Measurements from ENCODE around the gene CD209. TPM values are rescaled to one million over a fixed set of nuclear protein-coding genes. Genes with fewer than 3 reads are reported as not detected.

The CD209 gene
- total RNA-seq, 5 donors from 2014 or later (not counting 1 experiment from before 2014, with no cell fraction given) = 0.07 TPM; not detected in 4

DNA sequence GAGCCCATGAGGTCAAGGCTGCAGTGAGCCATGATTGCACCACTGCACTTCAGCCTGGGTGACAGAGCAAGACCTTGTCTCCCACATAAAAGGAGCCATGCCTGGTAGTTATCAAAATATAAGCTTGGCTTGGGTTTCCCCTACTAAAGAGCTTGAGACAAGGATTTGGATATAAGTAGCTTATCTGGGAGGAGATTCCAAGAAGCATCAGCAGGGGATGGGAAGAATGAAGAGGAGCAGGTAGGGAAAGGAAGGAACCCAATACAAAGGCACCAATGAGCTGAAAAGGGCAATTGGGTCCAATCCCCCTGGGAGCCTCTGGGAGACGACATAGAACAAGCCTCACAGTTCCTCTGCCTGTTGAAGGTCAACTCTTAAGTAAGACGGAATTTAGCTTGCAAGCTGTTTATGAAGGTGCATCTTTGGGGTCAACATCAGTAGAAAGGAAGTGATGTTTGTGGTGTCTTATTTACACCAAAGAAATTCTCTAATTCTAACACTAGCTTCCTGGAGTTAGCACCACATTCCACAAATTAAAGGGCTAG lies 8.1 kb downstream of the CD209 start:
- H3K4me3 Mint-ChIP-seq = no peak overlapping the region
- POLR2A ChIA-PET = interaction anchor here (0.6 kb wide), 2 partner anchors 18 to 1713 kb away, joined by 3 to 6 read pairs; no protein-coding TSS in a partner anchor
- CTCF ChIA-PET = no interaction called here
- WGBS (ENCODE audit: insufficient coverage) = 0% methylated on average over 1 of the region's 2 CpGs
- Histone ChIP-seq H3K27me3 (replicated peaks in 1 of 2; ENCODE audit: control insufficient read depth in 2 of 2, extremely low read depth in 1 of 2, insufficient read depth in 2 of 2, low read length in 1 of 2) (peaks cover 0 to 17% of the 10 kb centered on the region in 2 experiments), H3K4me3 (ENCODE audit: control insufficient read depth in 1 of 2, extremely low read depth in 1 of 2, low read length in 1 of 2) (no peak overlapping the region), H3K27ac (ENCODE audit: low read length) (no peak overlapping the region), H3K4me1 (ENCODE audit: control insufficient read depth in 1 of 2, extremely low read depth in 1 of 2, insufficient read depth in 2 of 2, low read length in 2 of 2) (no peaks in the 10 kb centered on the region), H3K36me3 (ENCODE audit: control insufficient read depth in 2 of 2, extremely low read depth in 1 of 2, insufficient read depth in 1 of 2, low read length in 1 of 2) (no peaks in the 10 kb centered on the region), H3K9me3 (no peaks in the 10 kb centered on the region)
- H3K4me1 Mint-ChIP-seq = no peaks in the 10 kb centered on the region
- no peaks in the 10 kb centered on the region for H3K36me3 Mint-ChIP-seq
- no peaks in the 10 kb centered on the region for H3K9me3 Mint-ChIP-seq
- ATAC-seq (replicated peaks in 1 of 4) (no peak), DNase-seq (no peak)
- no peak overlapping the region for H3K27ac Mint-ChIP-seq
- peaks cover 9 to 15% of the 10 kb centered on the region in 2 donors for H3K27me3 Mint-ChIP-seq

DNA sequence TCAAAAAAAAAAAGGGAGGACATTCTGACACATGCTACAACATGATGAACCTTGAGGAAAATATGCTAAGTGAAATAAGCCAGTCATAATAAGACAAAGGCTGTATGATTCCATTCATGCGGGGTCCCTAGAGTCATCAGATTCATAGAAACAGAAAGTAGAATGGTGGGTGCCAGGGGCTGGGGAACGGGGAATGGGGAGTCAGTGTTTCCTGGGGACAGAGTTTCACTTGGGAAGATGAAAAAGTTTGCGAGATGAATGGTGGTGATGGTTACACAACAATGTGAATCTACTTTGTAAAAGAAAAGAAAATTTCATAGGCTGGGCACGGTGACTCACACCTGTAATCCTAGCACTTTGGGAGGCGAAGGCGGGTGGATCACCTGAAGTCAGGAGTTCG lies 9.3 kb downstream of the CD209 start:
- no peak overlapping the region for H3K27ac Mint-ChIP-seq
- POLR2A ChIA-PET = no interaction called here
- WGBS (ENCODE audit: insufficient coverage) = 50% methylated on average over 7 of the region's 7 CpGs
- Histone ChIP-seq H3K4me1 (ENCODE audit: control insufficient read depth in 1 of 2, extremely low read depth in 1 of 2, insufficient read depth in 2 of 2, low read length in 2 of 2) (no peaks in the 10 kb centered on the region), H3K27ac (ENCODE audit: low read length) (no peak overlapping the region), H3K36me3 (ENCODE audit: control insufficient read depth in 2 of 2, extremely low read depth in 1 of 2, insufficient read depth in 1 of 2, low read length in 1 of 2) (no peaks in the 10 kb centered on the region), H3K9me3 (no peaks in the 10 kb centered on the region), H3K27me3 (replicated peaks in 1 of 2; ENCODE audit: control insufficient read depth in 2 of 2, extremely low read depth in 1 of 2, insufficient read depth in 2 of 2, low read length in 1 of 2) (peaks cover under 1 to 15% of the 10 kb centered on the region in 2 experiments), H3K4me3 (ENCODE audit: control insufficient read depth in 1 of 2, extremely low read depth in 1 of 2, low read length in 1 of 2) (no peak overlapping the region)
- peaks cover 9 to 15% of the 10 kb centered on the region in 2 donors for H3K27me3 Mint-ChIP-seq
- no peaks in the 10 kb centered on the region for H3K36me3 Mint-ChIP-seq
- H3K4me1 Mint-ChIP-seq = no peaks in the 10 kb centered on the region
- ATAC-seq (replicated peaks in 1 of 4) (no peak), DNase-seq (no peak)
- CTCF ChIA-PET = interaction anchor here in 1 of 2 donors (0.6 kb wide), 1 partner anchor 683 kb away, joined by 3 read pairs; no protein-coding TSS in a partner anchor
- no peaks in the 10 kb centered on the region for H3K9me3 Mint-ChIP-seq
- no peak overlapping the region for H3K4me3 Mint-ChIP-seq

GRCh38 chr19:7737215-7737614 lies 10.1 kb downstream of the CD209 start:
- H3K27me3 ChIP-seq (replicated peaks in 1 of 2; ENCODE audit: control insufficient read depth in 2 of 2, extremely low read depth in 1 of 2, insufficient read depth in 2 of 2, low read length in 1 of 2) = peaks cover 2 to 18% of the 10 kb centered on the region in 2 experiments
- Mint-ChIP-seq H3K27ac (no peak overlapping the region), H3K36me3 (no peaks in the 10 kb centered on the region), H3K27me3 (peaks cover 9 to 15% of the 10 kb centered on the region in 2 donors), H3K4me3 (no peak overlapping the region), H3K4me1 (no peaks in the 10 kb centered on the region), H3K9me3 (no peaks in the 10 kb centered on the region)
- POLR2A ChIA-PET = no interaction called here
- no peak overlapping the region for H3K27ac ChIP-seq (ENCODE audit: low read length)
- H3K4me3 ChIP-seq (ENCODE audit: control insufficient read depth in 1 of 2, extremely low read depth in 1 of 2, low read length in 1 of 2) = no peak overlapping the region
- H3K9me3 ChIP-seq = no peaks in the 10 kb centered on the region
- no peaks in the 10 kb centered on the region for H3K4me1 ChIP-seq (ENCODE audit: control insufficient read depth in 1 of 2, extremely low read depth in 1 of 2, insufficient read depth in 2 of 2, low read length in 2 of 2)
- WGBS (ENCODE audit: insufficient coverage) = 86% methylated on average over 10 of the region's 11 CpGs
- CTCF ChIA-PET = no interaction called here
- no peaks in the 10 kb centered on the region for H3K36me3 ChIP-seq (ENCODE audit: control insufficient read depth in 2 of 2, extremely low read depth in 1 of 2, insufficient read depth in 1 of 2, low read length in 1 of 2)
- no peak for DNase-seq
- no peak for ATAC-seq (replicated peaks in 1 of 4)

GRCh38 chr19:7736148-7736547 lies 11.2 kb downstream of the CD209 start:
- DNase-seq = no peak
- H3K9me3 ChIP-seq = no peaks in the 10 kb centered on the region
- Mint-ChIP-seq H3K4me3 (no peak overlapping the region), H3K9me3 (no peaks in the 10 kb centered on the region), H3K27me3 (peaks cover 13 to 21% of the 10 kb centered on the region in 2 donors), H3K36me3 (no peaks in the 10 kb centered on the region), H3K27ac (no peak overlapping the region), H3K4me1 (peaks cover 0 to 3% (median 0%) of the 10 kb centered on the region in 3 donors)
- no peak for ATAC-seq (replicated peaks in 1 of 4)
- ChIA-PET CTCF (interaction anchor here in 1 of 2 donors (0.6 kb wide), 1 partner anchor 22 kb away, joined by 3 read pairs; no protein-coding TSS in a partner anchor), POLR2A (no interaction called here)
- H3K4me3 ChIP-seq (ENCODE audit: control insufficient read depth in 1 of 2, extremely low read depth in 1 of 2, low read length in 1 of 2) = no peak overlapping the region
- WGBS (ENCODE audit: insufficient coverage) = no CpG with 5 or more reads among the region's 1 CpG
- H3K27me3 ChIP-seq (replicated peaks in 1 of 2; ENCODE audit: control insufficient read depth in 2 of 2, extremely low read depth in 1 of 2, insufficient read depth in 2 of 2, low read length in 1 of 2) = peaks cover 3 to 29% of the 10 kb centered on the region in 2 experiments
- no peak overlapping the region for H3K27ac ChIP-seq (ENCODE audit: low read length)
- H3K36me3 ChIP-seq (ENCODE audit: control insufficient read depth in 2 of 2, extremely low read depth in 1 of 2, insufficient read depth in 1 of 2, low read length in 1 of 2) = no peaks in the 10 kb centered on the region
- no peaks in the 10 kb centered on the region for H3K4me1 ChIP-seq (ENCODE audit: control insufficient read depth in 1 of 2, extremely low read depth in 1 of 2, insufficient read depth in 2 of 2, low read length in 2 of 2)

DNA sequence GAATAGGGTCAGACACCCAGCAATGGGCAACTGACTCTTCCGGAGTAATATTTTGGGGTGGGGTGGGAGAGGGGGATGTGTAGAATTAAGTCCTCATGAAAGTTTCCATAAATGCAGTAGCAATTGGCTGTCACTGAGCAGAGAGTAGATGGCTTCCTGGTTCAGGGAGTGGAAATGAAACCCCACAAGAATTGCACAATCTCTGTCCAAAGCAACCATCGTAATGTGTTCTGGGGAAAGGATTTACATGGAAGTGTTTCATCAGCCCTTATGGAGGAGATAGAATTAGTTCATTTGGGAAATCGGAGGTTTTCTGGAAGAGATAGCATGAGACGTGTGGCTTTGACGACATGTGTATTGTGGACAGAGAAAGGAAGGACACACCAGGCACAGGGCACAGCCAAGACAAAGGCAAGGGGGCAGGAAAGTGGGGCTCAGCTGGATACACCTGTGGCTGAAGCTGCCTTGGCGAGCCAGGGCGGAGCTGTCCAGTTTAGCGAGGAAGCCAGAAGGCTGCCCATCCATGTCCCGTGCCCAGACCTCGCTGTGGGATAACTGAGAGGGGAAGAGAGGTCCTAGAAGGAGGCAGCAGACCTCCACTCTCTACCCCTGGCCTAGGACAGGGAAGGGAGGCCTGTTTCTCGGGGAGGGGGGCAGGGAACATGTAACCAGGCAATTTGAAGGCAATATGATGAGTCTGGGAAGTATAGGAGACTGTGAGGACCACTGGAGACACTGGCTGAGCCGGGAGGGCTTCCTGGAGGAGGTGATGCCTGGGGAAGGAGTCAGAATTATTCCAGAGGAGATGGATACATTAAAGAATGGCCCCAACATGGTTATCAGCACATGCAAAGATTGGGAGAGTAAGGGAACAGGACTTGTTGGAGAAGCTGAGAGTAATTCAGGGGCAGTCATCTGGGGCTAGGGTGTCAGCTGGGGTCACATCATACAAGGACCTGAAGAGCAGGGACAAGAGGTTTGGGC lies 12.8 kb downstream of the CD209 start:
- ChIA-PET POLR2A (no interaction called here), CTCF (no interaction called here)
- Mint-ChIP-seq H3K27ac (no peak overlapping the region), H3K36me3 (no peaks in the 10 kb centered on the region), H3K9me3 (no peaks in the 10 kb centered on the region), H3K27me3 (peaks cover 14 to 23% of the 10 kb centered on the region in 2 donors), H3K4me3 (no peak overlapping the region), H3K4me1 (peaks cover 5 to 12% (median 9%) of the 10 kb centered on the region in 3 donors)
- H3K9me3 ChIP-seq = no peaks in the 10 kb centered on the region
- 85% methylated on average over 5 of the region's 12 CpGs for WGBS (ENCODE audit: insufficient coverage)
- ATAC-seq (replicated peaks in 1 of 4) = no peak
- no peak for DNase-seq
- no peak overlapping the region for H3K27ac ChIP-seq (ENCODE audit: low read length)
- H3K27me3 ChIP-seq (replicated peaks in 1 of 2; ENCODE audit: control insufficient read depth in 2 of 2, extremely low read depth in 1 of 2, insufficient read depth in 2 of 2, low read length in 1 of 2) = peaks cover 6 to 42% of the 10 kb centered on the region in 2 experiments
- H3K4me3 ChIP-seq (ENCODE audit: control insufficient read depth in 1 of 2, extremely low read depth in 1 of 2, low read length in 1 of 2) = no peak overlapping the region
- H3K4me1 ChIP-seq (ENCODE audit: control insufficient read depth in 1 of 2, extremely low read depth in 1 of 2, insufficient read depth in 2 of 2, low read length in 2 of 2) = peaks cover 0 to 16% of the 10 kb centered on the region in 2 experiments
- no peaks in the 10 kb centered on the region for H3K36me3 ChIP-seq (ENCODE audit: control insufficient read depth in 2 of 2, extremely low read depth in 1 of 2, insufficient read depth in 1 of 2, low read length in 1 of 2)

DNA sequence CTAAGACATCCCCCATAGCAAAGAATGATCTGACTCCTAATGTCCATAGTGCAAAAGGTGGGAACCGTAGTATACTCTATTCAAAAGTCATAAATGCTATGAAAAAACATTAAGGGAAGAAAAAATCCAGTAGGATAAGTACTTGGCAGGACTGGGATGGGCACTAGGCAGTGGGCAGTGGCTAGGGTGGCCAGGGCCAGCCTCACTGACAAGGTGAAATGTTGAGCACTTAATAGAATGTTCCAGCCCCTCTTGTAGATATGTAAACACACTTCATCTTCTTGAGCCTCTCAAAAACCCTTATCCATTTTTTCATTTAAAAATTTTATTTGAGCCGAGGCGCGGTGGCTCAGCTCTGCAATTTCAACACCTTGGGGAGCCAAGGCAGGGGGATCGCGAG lies 14.0 kb downstream of the CD209 start:
- Histone ChIP-seq H3K27ac (ENCODE audit: low read length) (no peak overlapping the region), H3K4me1 (ENCODE audit: control insufficient read depth in 1 of 2, extremely low read depth in 1 of 2, insufficient read depth in 2 of 2, low read length in 2 of 2) (peaks cover 0 to 22% of the 10 kb centered on the region in 2 experiments), H3K27me3 (replicated peaks in 1 of 2; ENCODE audit: control insufficient read depth in 2 of 2, extremely low read depth in 1 of 2, insufficient read depth in 2 of 2, low read length in 1 of 2) (peaks cover 13 to 54% of the 10 kb centered on the region in 2 experiments), H3K9me3 (no peaks in the 10 kb centered on the region), H3K4me3 (ENCODE audit: control insufficient read depth in 1 of 2, extremely low read depth in 1 of 2, low read length in 1 of 2) (no peak overlapping the region), H3K36me3 (ENCODE audit: control insufficient read depth in 2 of 2, extremely low read depth in 1 of 2, insufficient read depth in 1 of 2, low read length in 1 of 2) (no peaks in the 10 kb centered on the region)
- Mint-ChIP-seq H3K36me3 (no peaks in the 10 kb centered on the region), H3K4me1 (peaks cover 14 to 22% (median 20%) of the 10 kb centered on the region in 3 donors), H3K4me3 (no peak overlapping the region), H3K27me3 (peaks cover 23 to 32% of the 10 kb centered on the region in 2 donors), H3K27ac (no peak overlapping the region), H3K9me3 (no peaks in the 10 kb centered on the region)
- WGBS (ENCODE audit: insufficient coverage) = no CpG with 5 or more reads among the region's 6 CpGs
- POLR2A ChIA-PET = no interaction called here
- DNase-seq (no peak), ATAC-seq (replicated peaks in 1 of 4) (no peak)
- CTCF ChIA-PET = interaction anchor here in 1 of 2 donors (0.6 kb wide), 1 partner anchor 64 kb away, joined by 3 read pairs; no protein-coding TSS in a partner anchor

Data from T-cell (primary cell).